Memory B cell (primary cell): Measurements from ENCODE around the gene IREB2.
"Not testable (repeated sequence)": the region's sequence is repeated elsewhere in the genome, so short reads cannot be mapped to it uniquely, and the experiment has no call there.

Experiments
- ATAC-seq: fragments of 150-1000 bp; cut with Tn5 transposase; 2 replicates; pipeline ENCODE4 v1.10.0; 2021; ENCODE audit warnings: low read depth, mild to moderate bottlenecking, moderate library complexity
- DNase-seq, 2 donors: peaks; one replicate each; pipeline ENCODE4 v3.0.0; 2022; ENCODE audit warnings: low spot score in 2 of 2
- H3K27ac Mint-ChIP-seq: one replicate; pipeline ENCODE4 v1.8.0; 2022; ENCODE audit warnings: mild to moderate bottlenecking, moderate library complexity, mixed read lengths
- H3K27me3 Mint-ChIP-seq: one replicate; pipeline ENCODE4 v1.8.0; 2022; ENCODE audit warnings: mixed read lengths
- H3K36me3 Mint-ChIP-seq: one replicate; pipeline ENCODE4 v1.8.0; 2022; ENCODE audit warnings: mild to moderate bottlenecking, mixed read lengths
- H3K4me1 Mint-ChIP-seq: one replicate; pipeline ENCODE4 v1.8.0; 2022; ENCODE audit warnings: mixed read lengths
- H3K4me3 Mint-ChIP-seq: one replicate; pipeline ENCODE4 v1.8.0; 2022; ENCODE audit warnings: mild to moderate bottlenecking, moderate library complexity, mixed read lengths
- H3K9me3 Mint-ChIP-seq: one replicate; pipeline ENCODE4 v1.8.0; 2022; ENCODE audit warnings: mixed read lengths

IREB2 gene

GRCh38 chr15:78398076-78398825 lies 39.8 kb upstream of the IREB2 start:
- Mint-ChIP-seq H3K9me3 (no peaks in the 10 kb centered on the region), H3K4me3 (no peak overlapping the region), H3K27ac (no peak overlapping the region), H3K27me3 (peaks cover 5% of the 10 kb centered on the region), H3K36me3 (no peaks in the 10 kb centered on the region), H3K4me1 (no peaks in the 10 kb centered on the region)
- ATAC-seq (no peak), DNase-seq (no peak)

- DNase-seq (no peak), ATAC-seq (no peak)
- no peak overlapping the region for H3K4me3 Mint-ChIP-seq
- H3K4me1 Mint-ChIP-seq, result no peaks in the 10 kb centered on the region
- H3K36me3 Mint-ChIP-seq, result no peaks in the 10 kb centered on the region
- H3K27ac Mint-ChIP-seq, result no peak overlapping the region
- H3K9me3 Mint-ChIP-seq, result no peaks in the 10 kb centered on the region
- peaks cover 5% of the 10 kb centered on the region for H3K27me3 Mint-ChIP-seq
These were observed 38.9 kb upstream of the IREB2 start for GRCh38 chr15:78399091-78399490.

DNA sequence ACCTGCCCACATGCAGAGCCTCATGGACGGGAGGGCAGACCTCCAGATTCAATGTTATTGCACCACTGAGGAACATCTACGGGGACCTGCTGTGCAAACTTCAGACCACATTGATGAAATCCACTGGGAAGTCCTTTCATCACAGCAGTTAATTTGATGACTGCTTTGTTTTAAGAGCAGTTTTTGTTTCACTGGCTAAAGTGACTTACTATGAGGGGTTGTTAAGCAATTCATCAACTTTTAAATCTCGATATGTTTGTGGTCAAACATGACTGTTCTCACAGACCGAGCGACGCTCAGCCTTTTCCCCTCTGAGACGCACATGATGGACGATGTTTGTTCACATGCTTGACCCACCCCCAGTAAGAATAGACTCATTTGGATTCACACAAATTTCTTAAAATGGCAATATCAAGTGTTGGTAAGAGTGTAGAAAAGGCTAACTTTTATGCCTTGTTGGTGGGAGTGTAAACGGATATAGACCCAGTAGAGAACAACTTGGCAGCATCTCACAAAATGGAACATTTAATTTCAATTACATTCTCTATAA lies 35.9 kb upstream of the IREB2 start:
- H3K4me1 Mint-ChIP-seq, result no peaks in the 10 kb centered on the region
- no peak overlapping the region for H3K4me3 Mint-ChIP-seq
- peaks cover 7% of the 10 kb centered on the region for H3K27me3 Mint-ChIP-seq
- H3K27ac Mint-ChIP-seq, result no peak overlapping the region
- no peaks in the 10 kb centered on the region for H3K9me3 Mint-ChIP-seq
- ATAC-seq (no peak), DNase-seq (no peak)
- no peaks in the 10 kb centered on the region for H3K36me3 Mint-ChIP-seq

GRCh38 chr15:78404125-78404524 lies 33.9 kb upstream of the IREB2 start:
- Mint-ChIP-seq H3K36me3 (no peaks in the 10 kb centered on the region), H3K27ac (no peak overlapping the region), H3K4me3 (no peak overlapping the region), H3K27me3 (peaks cover 10% of the 10 kb centered on the region), H3K9me3 (no peaks in the 10 kb centered on the region), H3K4me1 (no peaks in the 10 kb centered on the region)
- ATAC-seq (no peak), DNase-seq (no peak)

DNA sequence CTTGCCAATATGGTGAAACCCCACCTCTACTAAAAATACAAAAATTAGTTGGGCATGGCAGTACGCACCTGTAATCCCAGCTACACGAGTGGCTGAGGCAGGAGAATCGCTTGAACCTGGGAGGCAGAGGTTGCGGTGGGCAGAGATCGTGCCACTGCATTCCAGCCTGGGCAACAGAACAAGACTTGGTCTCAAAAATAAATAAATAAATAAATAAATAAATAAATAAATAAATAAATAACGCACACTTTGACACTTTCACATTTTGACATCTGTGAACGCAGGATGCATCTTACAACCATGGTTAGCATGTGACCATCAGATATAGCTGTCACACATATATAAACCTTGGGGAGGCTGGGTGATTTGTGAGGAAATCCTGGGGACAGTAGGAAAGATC lies 33.2 kb upstream of the IREB2 start:
- H3K27ac Mint-ChIP-seq, H3K36me3 Mint-ChIP-seq: not testable (repeated sequence)

GRCh38 chr15:78405336-78405924 lies 32.6 kb upstream of the IREB2 start:
- H3K36me3 Mint-ChIP-seq, result no peaks in the 10 kb centered on the region
- H3K9me3 Mint-ChIP-seq, result no peaks in the 10 kb centered on the region
- no peaks in the 10 kb centered on the region for H3K4me1 Mint-ChIP-seq
- H3K27ac Mint-ChIP-seq, result no peak overlapping the region
- ATAC-seq, result no peak
- no peak for DNase-seq
- H3K27me3 Mint-ChIP-seq, result peaks cover 10% of the 10 kb centered on the region
- H3K4me3 Mint-ChIP-seq, result no peak overlapping the region

More for the DNA sequence above, 33.2 kb upstream of the IREB2 start:
- not testable (repeated sequence) for H3K4me1 Mint-ChIP-seq, H3K9me3 Mint-ChIP-seq, DNase-seq, ATAC-seq, H3K4me3 Mint-ChIP-seq
- peaks cover 10% of the 10 kb centered on the region for H3K27me3 Mint-ChIP-seq

DNA sequence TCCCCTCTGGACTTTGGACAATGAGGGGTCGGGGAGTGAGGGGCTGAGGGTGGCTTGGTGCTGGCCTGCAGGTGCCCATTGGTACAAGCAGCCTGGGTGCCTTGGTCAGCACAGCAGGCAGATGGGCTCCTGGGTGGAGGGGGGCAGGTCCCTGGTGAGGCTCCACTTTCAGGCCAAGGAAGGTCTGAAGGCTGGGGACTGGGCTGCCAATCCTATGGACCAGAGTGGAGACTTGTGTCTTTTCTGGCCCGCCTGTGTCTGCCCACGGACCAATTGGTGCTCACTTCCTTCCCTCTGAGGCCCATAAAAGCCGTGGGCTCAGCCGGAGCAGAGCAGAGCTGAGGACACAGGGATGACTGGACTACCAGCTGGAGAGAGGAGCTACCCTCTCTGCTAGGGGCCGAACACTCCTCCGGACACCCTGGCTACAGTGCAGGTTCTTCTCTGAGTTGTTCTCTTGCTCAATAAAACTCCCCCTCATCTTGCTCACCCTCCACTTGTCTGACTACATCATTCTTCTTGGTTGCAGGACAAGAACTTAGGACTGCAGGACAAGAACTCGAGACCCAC lies 31.9 kb upstream of the IREB2 start:
- Mint-ChIP-seq H3K27me3 (peaks cover 10% of the 10 kb centered on the region), H3K4me1 (no peaks in the 10 kb centered on the region), H3K27ac (no peak overlapping the region), H3K4me3 (no peak overlapping the region), H3K9me3 (no peaks in the 10 kb centered on the region), H3K36me3 (no peaks in the 10 kb centered on the region)
- ATAC-seq, result no peak
- DNase-seq, result no peak

GRCh38 chr15:78407608-78408354 lies 30.2 kb upstream of the IREB2 start:
- no peaks in the 10 kb centered on the region for H3K4me1 Mint-ChIP-seq
- no peaks in the 10 kb centered on the region for H3K36me3 Mint-ChIP-seq
- H3K27ac Mint-ChIP-seq, result no peak overlapping the region
- DNase-seq (no peak), ATAC-seq (no peak)
- peaks cover 6% of the 10 kb centered on the region for H3K27me3 Mint-ChIP-seq
- H3K9me3 Mint-ChIP-seq, result no peaks in the 10 kb centered on the region
- H3K4me3 Mint-ChIP-seq, result no peak overlapping the region

GRCh38 chr15:78408355-78408640 lies 29.7 kb upstream of the IREB2 start:
- ATAC-seq, result no peak
- H3K9me3 Mint-ChIP-seq, result no peaks in the 10 kb centered on the region

DNA sequence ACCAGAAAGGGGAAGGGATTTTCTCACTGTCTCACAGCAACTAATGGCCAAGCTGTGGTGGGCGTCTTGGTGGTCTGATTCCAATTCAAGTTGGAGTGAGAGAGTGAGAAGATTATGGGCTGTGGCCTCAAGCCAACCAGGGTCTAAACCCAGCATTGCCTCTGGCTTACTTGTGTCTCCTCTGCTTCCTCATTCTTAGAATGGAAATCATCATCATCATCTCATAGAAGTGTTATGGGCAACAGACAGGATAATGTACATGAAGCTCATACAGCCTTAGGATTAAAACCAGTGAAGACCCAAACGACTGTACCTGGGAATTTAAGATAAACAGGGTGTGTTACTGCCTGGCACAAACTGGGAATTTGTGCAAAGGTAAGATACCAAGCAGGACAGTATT lies 29.1 kb upstream of the IREB2 start:
- Mint-ChIP-seq H3K27ac (no peak overlapping the region), H3K4me1 (no peaks in the 10 kb centered on the region), H3K27me3 (peaks cover 6% of the 10 kb centered on the region), H3K4me3 (no peak overlapping the region), H3K9me3 (no peaks in the 10 kb centered on the region), H3K36me3 (no peaks in the 10 kb centered on the region)
- ATAC-seq, result no peak
- no peak for DNase-seq

More at GRCh38 chr15:78408355-78408640, 29.7 kb upstream of the IREB2 start:
- no peak for DNase-seq
- Mint-ChIP-seq H3K27me3 (peaks cover 6% of the 10 kb centered on the region), H3K27ac (no peak overlapping the region), H3K36me3 (no peaks in the 10 kb centered on the region), H3K4me1 (no peaks in the 10 kb centered on the region), H3K4me3 (no peak overlapping the region)

DNA sequence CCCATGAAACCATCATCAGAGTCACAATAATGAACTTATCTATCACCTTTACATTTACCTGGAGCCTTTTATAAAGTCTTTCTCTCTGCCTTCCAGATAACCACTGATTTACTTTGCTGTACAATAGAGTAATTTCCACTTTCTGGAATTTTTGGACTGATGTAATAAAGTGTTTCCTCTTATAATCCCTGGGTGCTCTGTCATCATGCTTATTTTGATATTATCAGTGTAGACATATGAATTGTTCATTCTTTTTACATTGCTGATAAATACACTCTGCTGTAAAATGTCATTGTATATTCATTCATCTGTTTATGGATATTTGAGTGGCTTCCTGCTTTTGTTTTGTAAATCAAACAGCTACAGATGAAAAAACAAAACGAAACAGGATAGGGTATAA lies 27.0 kb upstream of the IREB2 start:
- H3K27me3 Mint-ChIP-seq, result peaks cover 6% of the 10 kb centered on the region
- no peak for DNase-seq
- H3K36me3 Mint-ChIP-seq, result no peaks in the 10 kb centered on the region
- no peak for ATAC-seq
- no peaks in the 10 kb centered on the region for H3K4me1 Mint-ChIP-seq
- H3K4me3 Mint-ChIP-seq, result no peak overlapping the region
- H3K9me3 Mint-ChIP-seq, result no peaks in the 10 kb centered on the region
- no peak overlapping the region for H3K27ac Mint-ChIP-seq

GRCh38 chr15:78414621-78415250 lies 23.3 kb upstream of the IREB2 start:
- peaks cover 2% of the 10 kb centered on the region for H3K36me3 Mint-ChIP-seq
- DNase-seq (no peak), ATAC-seq (no peak)
- peaks cover 2% of the 10 kb centered on the region for H3K9me3 Mint-ChIP-seq
- H3K27ac Mint-ChIP-seq, result no peak overlapping the region
- peaks cover 8% of the 10 kb centered on the region for H3K27me3 Mint-ChIP-seq
- H3K4me3 Mint-ChIP-seq, result no peak overlapping the region
- H3K4me1 Mint-ChIP-seq, result no peaks in the 10 kb centered on the region

DNA sequence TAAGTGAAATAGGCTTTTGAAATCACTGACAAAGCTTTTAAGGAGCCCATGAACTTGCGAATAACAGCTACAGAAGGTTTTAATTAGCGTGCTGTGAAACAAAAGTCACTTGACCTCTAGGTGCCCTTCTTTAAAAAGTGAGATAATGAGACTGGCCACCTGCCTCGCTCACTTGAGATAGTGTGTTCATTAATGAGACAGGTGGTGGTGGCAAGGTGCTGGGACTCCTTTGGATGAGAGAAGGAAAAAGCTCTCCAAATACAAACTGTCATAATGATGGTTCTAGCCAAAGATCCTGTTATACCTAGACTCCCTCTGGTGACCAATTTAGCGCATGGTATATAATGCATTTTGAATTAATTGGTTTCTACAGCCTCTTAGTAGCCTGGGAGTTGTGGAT lies 22.7 kb upstream of the IREB2 start:
- H3K4me3 Mint-ChIP-seq, result no peak overlapping the region
- H3K27me3 Mint-ChIP-seq, result peaks cover 8% of the 10 kb centered on the region
- no peaks in the 10 kb centered on the region for H3K4me1 Mint-ChIP-seq
- H3K36me3 Mint-ChIP-seq, result peaks cover 2% of the 10 kb centered on the region
- ATAC-seq (no peak), DNase-seq (no peak)
- peaks cover 2% of the 10 kb centered on the region for H3K9me3 Mint-ChIP-seq
- H3K27ac Mint-ChIP-seq, result no peak overlapping the region
